Uterus (tissue), 4 donors: ENCODE measurements around the gene PHLPP1. TPM values are rescaled to one million over a fixed set of nuclear protein-coding genes. Genes with fewer than 3 reads are reported as not detected.

Experiments used
- DNase-seq, 2 donors: peaks; one replicate each; pipeline ENCODE4 v3.0.0-alpha.2; 2019 to 2020
- H3K27ac ChIP-seq, 2 donors: fragments of 200-600 bp; sonication (generic); 1 replicate in 1 of 2; 2 replicates in 1 of 2; pipeline ENCODE4 v1.5.1; 2016 to 2018
- H3K27me3 ChIP-seq, 2 donors: fragments of 200-600 bp; sonication (generic); one replicate each; pipeline ENCODE4 v1.5.1; 2018 to 2019; ENCODE audit warnings: control low read depth in 1 of 2
- H3K36me3 ChIP-seq, 2 donors: fragments of 200-600 bp; sonication (generic); one replicate each; pipeline ENCODE4 v1.5.1; 2019; ENCODE audit warnings: control low read depth in 1 of 2
- H3K4me1 ChIP-seq, 2 donors: fragments of 200-600 bp; sonication (generic); one replicate each; pipeline ENCODE4 v1.5.1; 2018 to 2019; ENCODE audit warnings: control low read depth in 1 of 2
- H3K4me3 ChIP-seq, 2 donors: fragments of 200-600 bp; sonication (generic); 1 replicate in 1 of 2; 2 replicates in 1 of 2; pipeline ENCODE4 v1.5.1; 2018 to 2019; ENCODE audit warnings: mild to moderate bottlenecking in 1 of 2
- H3K9me3 ChIP-seq, 2 donors: fragments of 200-600 bp; sonication (generic); one replicate each; pipeline ENCODE4 v1.5.1; 2019; ENCODE audit warnings: control low read depth in 1 of 2
- POLR2A ChIP-seq, 2 donors: fragments of 450-650 bp; IDR thresholded peaks; one replicate each; pipeline ENCODE4 v1.6.1; 2016; ENCODE audit warnings: antibody characterized with exemption in 2 of 2, mild to moderate bottlenecking in 1 of 2, moderate library complexity in 1 of 2
- intact Hi-C: fragments of 100-400 bp; cut with DNase I; formaldehyde crosslinking; loops from one replicate; pipeline ENCODE4 v1.15.1; 2023; ENCODE audit warnings: low total_unique reads
- total RNA-seq, 4 donors: library from RNA; depleted of rRNA in 3 of 4; stranded (reverse); fragments of >200 nt in 3 of 4; gene quantifications; one replicate each; pipeline versions ENCODE4 v1.1.0 to v1.2.4, GENCODE V29; 2014 to 2023
- TF ChIP-seq, protein P1 (sequence below), 4 experiments: fragments of 200-600 bp in 2 of 4; fragments of 450-650 bp in 2 of 4; sonication (generic) in 2 of 4; IDR thresholded peaks; one replicate each; pipeline ENCODE4 v1.5.1; 2016 to 2019; ENCODE audit warnings: antibody characterized with exemption in 4 of 4, mild to moderate bottlenecking in 2 of 4, moderate library complexity in 1 of 4
- donor health status: DM: yes; HTN: yes; CAD: no.

The PHLPP1 gene
- total RNA-seq, 4 donors from 2014 or later, result 10.6 to 32.4 (median 14.1) TPM

- Histone ChIP-seq H3K27ac (no peak overlapping the region), H3K27me3 (no peaks in the 10 kb centered on the region), H3K4me3 (no peak overlapping the region), H3K9me3 (no peaks in the 10 kb centered on the region), H3K4me1 (peaks cover 0 to 4% of the 10 kb centered on the region in 2 donors), H3K36me3 (no peaks in the 10 kb centered on the region)
- TF ChIP-seq, protein P1, sequence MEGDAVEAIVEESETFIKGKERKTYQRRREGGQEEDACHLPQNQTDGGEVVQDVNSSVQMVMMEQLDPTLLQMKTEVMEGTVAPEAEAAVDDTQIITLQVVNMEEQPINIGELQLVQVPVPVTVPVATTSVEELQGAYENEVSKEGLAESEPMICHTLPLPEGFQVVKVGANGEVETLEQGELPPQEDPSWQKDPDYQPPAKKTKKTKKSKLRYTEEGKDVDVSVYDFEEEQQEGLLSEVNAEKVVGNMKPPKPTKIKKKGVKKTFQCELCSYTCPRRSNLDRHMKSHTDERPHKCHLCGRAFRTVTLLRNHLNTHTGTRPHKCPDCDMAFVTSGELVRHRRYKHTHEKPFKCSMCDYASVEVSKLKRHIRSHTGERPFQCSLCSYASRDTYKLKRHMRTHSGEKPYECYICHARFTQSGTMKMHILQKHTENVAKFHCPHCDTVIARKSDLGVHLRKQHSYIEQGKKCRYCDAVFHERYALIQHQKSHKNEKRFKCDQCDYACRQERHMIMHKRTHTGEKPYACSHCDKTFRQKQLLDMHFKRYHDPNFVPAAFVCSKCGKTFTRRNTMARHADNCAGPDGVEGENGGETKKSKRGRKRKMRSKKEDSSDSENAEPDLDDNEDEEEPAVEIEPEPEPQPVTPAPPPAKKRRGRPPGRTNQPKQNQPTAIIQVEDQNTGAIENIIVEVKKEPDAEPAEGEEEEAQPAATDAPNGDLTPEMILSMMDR (IDR thresholded peaks at IDR 0.05), result no peak
- TF ChIP-seq POLR2A (IDR thresholded peaks at IDR 0.05), result no peak
- intact Hi-C loops, result no loop called here
- no peak for DNase-seq
Observed at GRCh38 chr18:62751977-62752376, 36.6 kb downstream of the PHLPP1 start.

DNA sequence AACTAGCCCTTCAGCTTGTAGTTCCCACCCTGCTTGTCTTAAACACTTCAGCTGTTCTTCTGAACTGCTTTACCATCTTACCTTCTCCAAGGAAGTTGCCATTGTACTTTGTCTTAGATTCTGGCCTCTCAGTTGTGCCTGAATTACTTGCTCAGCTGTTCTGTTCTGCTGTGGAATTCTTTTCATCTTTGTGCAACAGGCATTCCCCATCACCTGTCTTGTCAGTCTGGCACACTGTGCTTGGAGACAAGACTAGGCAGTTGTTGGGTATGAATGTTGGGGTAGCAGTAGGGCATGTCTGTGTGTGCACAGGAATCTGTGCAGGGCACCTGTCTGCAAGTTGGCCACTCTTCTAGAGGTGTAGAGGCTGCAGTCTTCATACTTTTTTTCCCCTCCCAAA is 38.7 kb downstream of the PHLPP1 start:
- no peak overlapping the region for H3K27ac ChIP-seq
- H3K4me1 ChIP-seq, result no peaks in the 10 kb centered on the region
- no peak for TF ChIP-seq POLR2A (IDR thresholded peaks at IDR 0.05)
- TF ChIP-seq, protein P1 (IDR thresholded peaks at IDR 0.05), result no peak
- no peaks in the 10 kb centered on the region for H3K27me3 ChIP-seq
- intact Hi-C loops, result no loop called here
- H3K4me3 ChIP-seq, result no peak overlapping the region
- H3K9me3 ChIP-seq, result no peaks in the 10 kb centered on the region
- H3K36me3 ChIP-seq, result no peaks in the 10 kb centered on the region
- no peak for DNase-seq

GRCh38 chr18:62755454-62755853 is 40.1 kb downstream of the PHLPP1 start:
- intact Hi-C loops, result no loop called here
- TF ChIP-seq POLR2A (IDR thresholded peaks at IDR 0.05), result no peak
- TF ChIP-seq, protein P1 (IDR thresholded peaks at IDR 0.05), result no peak

DNA sequence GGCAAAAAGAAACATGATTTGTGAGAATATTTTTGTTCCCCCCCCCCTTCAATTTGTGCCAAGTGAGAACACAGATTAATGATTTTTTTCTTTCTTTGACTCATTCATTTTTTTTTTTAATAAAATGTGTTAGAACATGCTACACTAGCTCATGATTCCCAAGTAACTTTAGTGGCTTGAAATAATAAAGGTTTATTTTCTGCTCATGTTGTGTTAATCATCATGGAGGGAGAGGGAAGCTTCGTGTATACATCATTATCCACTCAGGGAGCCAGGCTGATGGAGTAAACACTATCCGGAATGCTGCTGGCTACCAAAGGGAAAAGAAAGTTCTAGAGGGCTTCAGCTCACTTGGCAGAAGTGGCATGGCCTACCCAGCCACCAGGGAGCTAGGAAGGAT is 40.6 kb downstream of the PHLPP1 start:
- H3K27me3 ChIP-seq, result no peaks in the 10 kb centered on the region
- H3K36me3 ChIP-seq, result no peaks in the 10 kb centered on the region

More at GRCh38 chr18:62755454-62755853, 40.1 kb downstream of the PHLPP1 start:
- no peaks in the 10 kb centered on the region for H3K36me3 ChIP-seq
- H3K9me3 ChIP-seq, result no peaks in the 10 kb centered on the region
- H3K4me3 ChIP-seq, result no peak overlapping the region
- no peak overlapping the region for H3K27ac ChIP-seq
- no peaks in the 10 kb centered on the region for H3K27me3 ChIP-seq
- no peaks in the 10 kb centered on the region for H3K4me1 ChIP-seq
- no peak for DNase-seq

DNA sequence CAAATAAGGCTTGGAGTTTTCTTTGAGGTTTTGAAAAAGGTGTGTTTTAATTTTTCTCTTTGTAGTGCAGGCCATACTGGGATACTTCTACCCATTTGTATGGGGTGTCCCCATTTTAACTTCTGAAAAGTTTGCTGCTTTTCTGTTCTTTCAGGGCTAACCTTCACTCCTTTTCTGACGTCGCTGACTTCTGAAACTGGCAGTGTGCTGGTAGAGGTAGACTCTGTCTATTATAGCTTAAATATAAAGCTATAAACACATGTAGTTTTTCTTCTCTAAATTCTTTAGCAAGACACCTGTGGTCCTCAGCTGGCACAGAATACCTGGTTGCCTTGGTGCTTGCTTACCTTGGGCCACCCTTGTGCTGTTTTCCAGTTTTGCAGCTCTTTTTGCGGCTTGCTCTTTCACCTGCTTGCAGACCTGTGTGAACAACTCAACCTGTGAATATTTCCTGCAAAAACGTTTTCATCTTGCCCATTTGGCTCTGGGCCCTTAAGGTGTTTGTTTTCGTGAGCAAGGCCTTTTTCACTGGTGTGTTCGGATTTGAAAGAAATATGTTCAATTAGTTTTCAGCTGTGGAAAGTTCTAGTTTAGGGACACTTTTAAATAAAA is 42.2 kb downstream of the PHLPP1 start:
- TF ChIP-seq, protein P1 (IDR thresholded peaks at IDR 0.05), result no peak
- no peak for TF ChIP-seq POLR2A (IDR thresholded peaks at IDR 0.05)
- DNase-seq, result no peak

More for the DNA sequence above, 40.6 kb downstream of the PHLPP1 start:
- no peaks in the 10 kb centered on the region for H3K9me3 ChIP-seq
- intact Hi-C loops, result no loop called here
- no peak for TF ChIP-seq POLR2A (IDR thresholded peaks at IDR 0.05)
- TF ChIP-seq, protein P1 (IDR thresholded peaks at IDR 0.05), result no peak
- H3K4me1 ChIP-seq, result no peaks in the 10 kb centered on the region
- DNase-seq, result no peak
- no peak overlapping the region for H3K4me3 ChIP-seq
- no peak overlapping the region for H3K27ac ChIP-seq

More for the DNA sequence above, 42.2 kb downstream of the PHLPP1 start:
- no peaks in the 10 kb centered on the region for H3K4me1 ChIP-seq
- no peak overlapping the region for H3K4me3 ChIP-seq
- intact Hi-C loops, result no loop called here
- H3K36me3 ChIP-seq, result no peaks in the 10 kb centered on the region
- H3K27ac ChIP-seq, result no peak overlapping the region
- H3K27me3 ChIP-seq, result no peaks in the 10 kb centered on the region
- no peaks in the 10 kb centered on the region for H3K9me3 ChIP-seq
